Inflammatory macrophage treated with lipopolysaccharide for 4 hours (primary cell): Measurements from ENCODE around the gene JPH3.

Source experiments
- DNase-seq: peaks from one replicate; pipeline ENCODE4 v3.0.0-alpha.2; 2020

The JPH3 gene

GRCh38 chr16:87684711-87685404 is 82.5 kb downstream of the JPH3 start:
- DNase-seq: no peak

DNA sequence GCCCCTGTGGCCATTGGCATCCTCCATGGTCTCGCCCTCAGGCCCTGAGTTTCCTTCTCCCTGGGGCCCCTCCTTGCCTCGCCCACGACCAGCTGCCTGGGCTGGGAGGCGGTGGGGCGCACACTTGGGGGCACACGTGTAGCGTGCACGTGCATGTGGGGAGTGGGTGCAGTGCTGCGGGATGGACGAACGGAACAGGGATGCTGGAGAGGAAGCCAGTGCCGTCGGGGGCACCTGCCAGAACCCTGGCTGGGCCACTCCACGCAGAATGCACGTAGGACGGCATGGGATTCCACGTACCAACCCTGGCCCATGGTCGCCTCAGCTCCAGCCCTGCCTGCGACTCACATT is 83.1 kb downstream of the JPH3 start:
- no peak for DNase-seq

DNA sequence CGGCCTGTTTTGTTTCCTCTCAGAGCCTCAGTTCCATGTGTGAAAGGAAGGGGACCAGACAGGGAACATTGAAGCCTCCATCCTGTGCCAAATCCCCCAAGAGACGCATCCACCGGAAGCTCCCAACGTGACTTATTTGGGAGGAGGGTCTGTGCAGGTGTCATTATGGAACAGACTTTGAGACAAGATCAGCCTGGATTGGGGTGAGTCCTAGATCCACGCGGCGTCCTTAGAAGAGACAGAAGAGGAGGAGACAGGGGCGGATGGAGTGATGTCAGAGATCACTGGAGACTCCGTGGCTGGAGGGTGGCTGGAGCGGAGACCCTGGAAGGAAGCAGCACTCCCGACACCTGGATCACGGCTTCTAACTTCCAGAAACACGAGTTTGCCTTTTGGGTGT is 83.5 kb downstream of the JPH3 start:
- no peak for DNase-seq

DNA sequence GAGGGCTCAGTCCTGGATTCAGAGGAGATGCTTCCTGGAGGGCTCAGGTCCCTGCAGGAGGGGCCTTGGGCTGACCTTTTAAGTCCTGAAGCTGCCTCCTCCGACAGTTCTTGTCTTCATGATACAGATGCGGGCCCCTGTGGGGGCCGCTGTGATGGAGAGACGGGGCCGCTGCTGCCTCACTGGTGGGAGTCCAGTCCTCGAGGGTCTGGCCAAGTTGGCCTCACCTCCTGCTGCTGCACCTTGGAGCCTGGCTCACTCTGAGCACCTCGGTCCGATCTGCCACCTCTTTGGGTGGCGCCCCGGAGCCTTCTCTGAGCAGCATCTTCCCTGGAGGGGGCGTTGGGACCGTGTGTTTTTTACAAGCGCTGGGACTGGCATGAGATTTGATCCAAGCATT is 84.4 kb downstream of the JPH3 start:
- DNase-seq: no peak

DNA sequence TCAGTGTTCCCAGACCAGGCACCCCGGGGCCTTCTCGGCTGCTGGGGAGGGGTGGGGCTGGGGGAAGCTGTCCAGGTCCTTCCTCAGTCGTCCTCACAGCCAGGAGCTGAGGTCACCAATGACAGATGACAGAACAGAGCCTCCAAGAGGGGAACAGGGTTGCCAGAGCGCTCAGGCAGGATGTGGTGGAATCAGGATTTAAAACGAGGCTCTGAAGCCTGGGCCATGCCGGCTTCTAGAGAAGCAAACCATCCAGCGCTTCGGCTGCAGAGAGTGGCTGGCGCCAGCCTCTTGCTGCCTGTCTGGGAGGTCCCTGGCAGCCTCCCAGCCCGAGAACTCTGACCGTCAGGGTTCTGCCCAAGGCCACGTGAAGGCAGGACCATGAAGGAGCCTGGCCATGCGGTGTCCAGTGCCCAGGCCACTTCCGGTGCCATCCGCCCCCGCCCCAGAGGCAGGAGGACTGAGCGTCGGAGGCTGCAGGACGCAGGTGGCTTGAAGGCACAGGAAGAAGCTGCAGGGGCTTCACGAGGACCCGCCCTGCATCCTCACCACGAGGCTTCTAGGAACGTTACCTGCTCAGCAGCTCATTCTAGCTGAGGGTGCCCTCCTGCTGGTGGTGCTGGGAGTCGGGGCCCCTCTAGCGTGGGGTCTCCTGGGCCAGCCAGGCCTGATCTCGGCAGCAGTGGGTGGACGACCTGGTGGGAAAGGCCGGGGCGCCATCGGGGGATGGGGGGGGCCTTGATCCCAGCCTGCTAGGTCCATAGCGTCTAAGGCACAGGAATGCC is 85.0 kb downstream of the JPH3 start:
- no peak for DNase-seq

- DNase-seq: no peak
Measured at GRCh38 chr16:87687998-87688529, 85.8 kb downstream of the JPH3 start.

DNA sequence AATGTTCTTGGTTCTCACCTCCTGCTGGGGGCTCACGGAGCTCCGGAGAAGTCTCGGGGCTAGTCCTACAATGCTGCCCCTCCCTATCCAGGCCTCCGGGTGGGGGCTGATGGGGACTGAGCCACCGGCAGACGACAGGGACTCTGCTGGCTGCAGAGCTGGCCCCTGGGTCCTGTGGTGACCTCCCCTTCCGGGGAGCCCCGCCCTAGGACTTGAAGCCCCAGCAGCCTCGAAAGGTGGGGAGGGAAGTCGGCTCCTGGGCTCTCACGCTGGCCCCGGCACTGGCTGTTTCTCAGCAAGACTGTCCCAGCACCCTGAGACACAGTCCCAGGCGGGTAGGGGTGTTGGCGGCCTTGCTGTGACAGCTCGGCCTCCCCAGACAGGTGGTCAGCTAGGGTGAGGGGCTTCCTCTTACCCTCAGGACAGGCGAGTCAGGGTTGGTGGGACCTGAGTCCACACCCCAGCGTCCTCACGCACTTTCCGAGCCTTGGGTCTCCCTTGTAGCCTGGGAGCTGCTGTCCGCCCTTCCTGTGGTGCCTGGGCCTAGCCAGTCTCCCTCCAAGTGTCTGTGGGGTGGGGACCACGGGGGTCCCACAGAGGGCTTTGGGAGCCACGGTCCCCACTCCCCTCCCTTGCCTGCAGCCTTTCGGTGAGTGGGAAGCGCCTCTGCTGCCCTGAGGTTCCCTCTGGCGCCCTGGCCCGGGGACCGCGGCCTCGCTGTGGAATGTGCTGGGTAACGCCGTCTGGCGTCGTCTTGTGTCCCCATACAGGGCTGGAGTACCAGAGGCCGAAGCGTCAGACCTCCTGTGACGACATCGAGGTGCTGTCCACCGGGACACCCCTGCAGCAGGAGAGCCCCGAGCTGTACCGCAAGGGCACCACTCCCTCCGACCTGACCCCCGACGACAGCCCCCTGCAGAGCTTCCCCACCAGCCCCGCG is 86.8 kb downstream of the JPH3 start:
- no peak for DNase-seq

DNA sequence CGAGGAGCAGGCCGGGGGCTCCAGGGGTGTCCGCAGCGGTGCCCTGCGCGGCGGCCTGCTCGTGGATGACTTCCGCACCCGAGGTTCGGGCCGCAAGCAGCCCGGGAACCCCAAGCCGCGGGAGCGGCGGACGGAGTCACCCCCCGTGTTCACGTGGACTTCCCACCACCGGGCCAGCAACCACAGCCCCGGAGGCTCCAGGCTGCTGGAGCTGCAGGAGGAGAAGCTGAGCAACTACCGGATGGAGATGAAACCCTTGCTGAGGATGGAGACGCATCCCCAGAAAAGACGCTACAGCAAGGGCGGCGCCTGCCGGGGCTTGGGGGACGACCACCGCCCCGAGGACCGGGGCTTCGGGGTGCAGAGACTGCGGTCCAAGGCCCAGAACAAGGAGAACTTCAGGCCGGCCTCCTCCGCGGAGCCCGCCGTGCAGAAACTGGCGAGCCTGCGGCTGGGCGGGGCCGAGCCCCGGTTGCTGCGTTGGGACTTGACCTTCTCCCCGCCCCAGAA is 87.7 kb downstream of the JPH3 start:
- no peak for DNase-seq

- no peak for DNase-seq
Measured at GRCh38 chr16:87690911-87691685, 88.8 kb downstream of the JPH3 start.

DNA sequence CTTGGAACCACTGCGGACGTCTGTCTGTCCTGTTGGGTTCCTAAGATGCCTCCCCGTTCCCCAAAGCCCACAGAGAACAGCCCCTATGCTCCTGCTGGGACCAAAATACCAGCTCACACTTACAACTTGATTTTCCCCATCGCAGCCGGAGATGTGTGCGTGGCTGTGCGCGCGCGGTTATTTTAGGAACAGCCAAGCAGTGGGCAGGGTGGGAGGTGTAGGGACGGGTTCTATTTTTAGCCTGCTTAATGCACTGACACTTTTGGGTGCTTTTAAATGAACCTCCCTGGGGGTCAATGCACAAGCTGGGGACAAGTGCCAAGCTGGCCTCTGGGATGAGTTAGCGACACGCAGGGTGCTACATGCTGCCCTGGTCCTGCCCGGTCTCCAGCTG is 89.4 kb downstream of the JPH3 start:
- no peak for DNase-seq

DNA sequence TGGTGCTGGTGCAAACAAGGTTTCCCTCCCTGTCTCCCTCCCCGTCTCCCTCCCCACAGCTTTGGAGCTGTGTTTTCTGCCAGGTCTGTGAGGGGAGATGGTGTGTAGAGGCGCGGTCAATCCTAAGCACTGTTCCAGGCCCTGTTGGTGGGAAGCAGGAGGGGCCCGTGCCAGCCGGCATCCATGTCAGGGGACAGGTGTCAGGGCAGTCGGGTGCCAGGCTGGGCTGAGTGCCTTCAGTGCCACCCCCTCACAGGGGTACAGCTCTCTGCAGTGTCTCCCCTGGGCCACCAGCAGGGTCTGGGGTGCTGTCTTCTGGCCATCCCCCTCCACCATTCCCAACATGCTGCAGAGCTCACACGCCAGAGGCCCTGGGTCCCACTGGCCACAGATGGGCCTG is 89.9 kb downstream of the JPH3 start:
- no peak for DNase-seq

GRCh38 chr16:87692756-87693155 is 90.4 kb downstream of the JPH3 start:
- no peak for DNase-seq

GRCh38 chr16:87693827-87694226 is 91.5 kb downstream of the JPH3 start:
- DNase-seq: no peak

DNA sequence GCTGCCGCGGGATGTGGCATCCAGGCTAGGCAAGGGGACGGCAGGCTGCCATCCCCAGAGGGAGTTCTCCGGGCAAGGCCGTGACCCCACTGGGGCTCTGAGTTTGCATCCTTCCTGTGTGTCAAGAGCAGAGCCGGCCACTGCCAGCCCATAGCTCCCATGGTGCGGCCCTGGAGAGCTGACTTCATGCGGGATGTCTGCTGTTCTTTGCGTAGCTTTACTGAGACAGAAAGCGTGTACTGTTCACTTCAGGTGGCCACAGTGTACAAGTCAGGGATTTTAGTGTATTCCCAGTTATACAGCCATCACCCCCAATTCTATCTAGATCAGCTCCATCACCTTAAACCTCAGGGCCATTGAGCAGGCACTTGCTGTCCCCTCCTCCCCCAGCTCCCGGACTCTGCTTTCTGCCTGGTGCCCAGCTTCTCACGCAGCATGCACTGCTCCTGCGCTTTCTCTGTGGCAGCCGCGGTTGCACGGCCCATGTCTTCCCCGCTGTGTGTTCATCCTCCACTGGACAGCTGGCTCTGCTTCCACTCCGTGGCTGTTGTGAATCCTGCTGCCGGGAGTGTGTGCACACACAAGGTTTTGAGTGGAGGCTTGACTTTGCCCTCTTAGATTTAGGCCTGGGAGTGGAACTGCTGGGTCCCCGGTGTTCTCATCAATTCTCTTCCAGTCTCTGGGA is 92.3 kb downstream of the JPH3 start:
- DNase-seq: no peak

DNA sequence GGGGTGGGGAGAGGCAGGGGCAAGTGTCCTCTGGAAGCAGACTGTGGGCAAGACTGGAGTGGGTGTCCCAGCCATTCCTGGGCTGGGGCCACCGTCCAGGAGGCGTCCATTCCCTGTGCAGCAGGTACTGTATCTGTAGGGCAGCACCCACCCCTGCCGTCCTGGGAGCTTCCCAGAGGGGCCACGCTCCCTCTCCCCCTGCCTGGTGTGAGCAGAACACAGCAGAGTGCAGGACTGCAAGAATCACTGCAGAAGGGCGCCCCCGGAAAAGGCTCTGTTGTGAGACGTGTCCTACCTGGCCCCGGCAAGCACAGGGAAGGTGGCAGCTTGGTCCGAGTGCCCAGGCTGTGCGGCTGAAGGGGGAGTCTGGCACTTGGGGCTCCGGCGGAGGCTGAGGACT is 93.2 kb downstream of the JPH3 start:
- DNase-seq: no peak

DNA sequence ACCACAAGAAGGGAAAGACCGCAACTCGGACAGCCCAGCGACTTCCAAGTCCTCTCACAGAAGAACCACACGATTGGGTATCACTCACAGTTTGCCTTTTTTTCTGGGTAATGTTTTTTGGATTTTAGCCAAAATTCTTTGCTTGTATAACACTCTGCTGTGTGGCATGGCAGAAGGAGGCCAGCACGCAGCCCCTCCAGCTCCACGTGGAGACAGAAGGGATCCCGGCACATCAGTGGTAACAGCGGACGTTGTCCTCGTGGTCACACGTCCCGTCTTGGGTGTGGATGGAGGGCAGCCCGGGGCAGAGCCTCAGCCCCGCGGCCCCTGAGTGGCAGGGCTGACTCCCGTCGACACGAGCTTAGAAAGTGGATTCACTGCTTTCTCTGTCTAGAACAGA is 94.4 kb downstream of the JPH3 start:
- DNase-seq: no peak

GRCh38 chr16:87697256-87697655 is 94.9 kb downstream of the JPH3 start:
- DNase-seq: no peak

DNA sequence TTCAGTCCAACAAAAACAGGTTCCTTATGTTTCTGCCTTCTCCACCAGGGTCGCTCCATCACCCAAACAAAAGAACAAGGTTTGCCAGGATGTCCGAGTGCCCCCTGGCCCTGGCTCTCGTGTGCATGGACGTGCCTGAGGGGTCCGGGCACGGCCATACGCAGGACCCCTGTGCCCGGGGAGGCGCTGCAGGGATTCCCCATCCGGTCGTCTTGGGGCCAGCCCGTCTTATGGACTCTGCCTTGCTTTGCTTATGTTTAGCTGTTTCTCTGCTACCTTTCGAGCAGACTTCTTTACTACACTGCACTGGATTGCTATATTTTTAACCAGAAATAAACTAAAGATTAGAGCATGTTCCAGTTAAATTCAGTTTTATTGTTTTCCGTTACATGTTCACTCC is 95.5 kb downstream of the JPH3 start:
- DNase-seq: no peak

- DNase-seq: no peak
Measured at GRCh38 chr16:87698241-87698640, 95.9 kb downstream of the JPH3 start.

DNA sequence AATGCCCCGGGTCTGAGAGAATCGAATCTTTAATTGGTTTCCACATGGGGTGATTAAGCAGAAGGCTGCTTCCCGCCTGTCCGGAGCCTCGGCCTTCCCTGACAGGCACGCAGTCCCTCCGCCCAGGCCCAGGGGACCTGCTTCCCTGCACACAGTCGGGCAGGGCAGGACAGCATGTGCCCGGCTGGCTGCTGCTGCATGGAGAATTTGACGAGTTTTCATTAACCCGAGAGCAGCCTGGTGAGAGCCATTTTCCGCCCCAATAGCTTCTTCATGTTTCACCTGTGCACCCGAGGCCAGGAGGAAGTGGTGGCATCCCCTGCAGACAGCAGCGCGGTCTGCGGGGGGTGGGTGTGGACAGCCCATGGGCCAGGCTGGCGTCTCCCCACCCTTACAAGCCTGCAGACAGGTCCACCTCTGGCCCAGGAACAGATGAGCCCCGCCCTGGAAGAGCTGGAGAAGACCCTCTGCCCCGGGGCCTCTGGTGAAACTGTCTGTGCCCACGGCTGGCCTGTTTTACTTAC is 96.4 kb downstream of the JPH3 start:
- no peak for DNase-seq

DNA sequence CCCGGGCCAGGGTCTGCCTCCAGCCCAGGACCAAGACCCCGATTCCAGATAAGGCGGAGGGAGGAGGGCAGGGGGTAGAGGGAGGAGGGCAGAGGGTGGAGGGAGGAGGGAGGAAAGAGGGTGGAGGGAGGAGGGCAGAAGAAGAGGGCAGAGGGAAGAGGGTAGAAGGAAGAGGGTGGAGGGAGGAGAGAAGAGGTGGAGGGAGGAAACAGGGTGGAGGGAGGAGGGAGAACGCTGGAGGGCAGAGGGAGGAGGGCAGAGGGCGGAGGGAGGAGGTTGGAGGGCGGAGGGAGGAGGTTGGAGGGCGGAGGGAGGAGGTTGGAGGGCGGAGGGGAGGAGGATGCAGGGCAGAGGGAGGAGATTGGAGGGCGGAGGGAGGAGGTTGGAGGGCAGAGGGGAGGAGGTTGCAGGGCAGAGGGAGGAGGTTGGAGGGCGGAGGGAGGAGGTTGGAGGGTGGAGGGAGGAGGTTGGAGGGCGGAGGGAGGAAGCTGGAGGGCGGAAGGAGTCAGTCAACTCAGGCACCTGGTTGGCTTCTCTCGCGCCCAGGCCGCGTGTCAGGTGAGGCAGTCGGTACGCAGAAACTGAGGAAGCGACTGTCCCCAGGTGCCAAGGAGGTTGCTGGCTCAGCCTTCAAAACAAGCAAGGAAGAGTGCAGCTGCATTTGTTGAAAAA is 98.2 kb downstream of the JPH3 start:
- no peak for DNase-seq
